GM12865 (cell line): ENCODE data around the gene KCTD7.
"Not testable (repeated sequence)": the region's sequence is repeated elsewhere in the genome, so short reads cannot be mapped to it uniquely, and the experiment has no call there.

Experiments used
- DNase-seq: peaks from one replicate; pipeline ENCODE4 v3.0.0; 2010; ENCODE audit warnings: low read depth
- H3K4me3 ChIP-seq: 2 replicates; pipeline ENCODE4 v1.5.1; 2011; ENCODE audit warnings: mild to moderate bottlenecking, low read depth, low read length, control low read depth
- CTCF ChIP-seq: IDR thresholded peaks from 2 replicates; pipeline ENCODE4 v1.5.1; 2011; ENCODE audit warnings: low read length, control low read depth, low read depth, inconsistent platforms; ENCODE audit not compliant: insufficient read depth; ENCODE audit errors: missing control alignments

Gene KCTD7

GRCh38 chr7:66667023-66667728, 38.5 kb downstream of the KCTD7 start:
- no peak overlapping the region for H3K4me3 ChIP-seq
- DNase-seq: no peak
- TF ChIP-seq CTCF: no peak

- H3K4me3 ChIP-seq: no peak overlapping the region
- TF ChIP-seq CTCF: no peak
- DNase-seq: no peak
Measured at GRCh38 chr7:66668112-66668511, 39.4 kb downstream of the KCTD7 start.

GRCh38 chr7:66668677-66669076, 40.0 kb downstream of the KCTD7 start:
- H3K4me3 ChIP-seq: no peak overlapping the region
- TF ChIP-seq CTCF: no peak
- DNase-seq: no peak

GRCh38 chr7:66669088-66669487, 40.4 kb downstream of the KCTD7 start:
- no peak for DNase-seq
- H3K4me3 ChIP-seq: no peak overlapping the region
- TF ChIP-seq CTCF: no peak

GRCh38 chr7:66669496-66669895, 40.8 kb downstream of the KCTD7 start:
- DNase-seq: no peak
- no peak for TF ChIP-seq CTCF
- no peak overlapping the region for H3K4me3 ChIP-seq

GRCh38 chr7:66671034-66671433, 42.4 kb downstream of the KCTD7 start:
- no peak for TF ChIP-seq CTCF
- no peak overlapping the region for H3K4me3 ChIP-seq
- DNase-seq: no peak

- DNase-seq, H3K4me3 ChIP-seq: not testable (repeated sequence)
Measured at GRCh38 chr7:66671486-66671885, 42.8 kb downstream of the KCTD7 start.

GRCh38 chr7:66672432-66673123, 43.9 kb downstream of the KCTD7 start:
- not testable (repeated sequence) for H3K4me3 ChIP-seq, DNase-seq

- not testable (repeated sequence) for DNase-seq, H3K4me3 ChIP-seq
Measured at GRCh38 chr7:66673124-66673640, 44.5 kb downstream of the KCTD7 start.
